NCI-H526 treated with DMSO at 0.1 percent for 48 hours (cell line): ENCODE measurements around the gene GPSM1.
A peak's percentile ranks its signal among the peaks of the same experiment; 100 is the strongest.

ENCODE experiments used
- DNase-seq: peaks from one replicate; lab custom pipeline; 2025; lab: John Stamatoyannopoulos, UW

The GPSM1 gene

GRCh38 chr9:136361754-136362449, 34.6 kb downstream of the GPSM1 start:
- no peak for DNase-seq

- no peak for DNase-seq
These were observed 35.1 kb downstream of the GPSM1 start for GRCh38 chr9:136362450-136362784.

- peak; percentile 69 for DNase-seq
These were observed 36.0 kb downstream of the GPSM1 start, which contains the start of gene DNLZ for GRCh38 chr9:136363106-136363948. Gene DNLZ, minus strand, starts transcription at chr9:136363744. Its CDS starts 30 bp downstream, at chr9:136363714.

- no peak for DNase-seq
These were observed 36.8 kb downstream of the GPSM1 start for GRCh38 chr9:136363949-136364748.

GRCh38 chr9:136364942-136365774, 37.8 kb downstream of the GPSM1 start:
- no peak for DNase-seq

- DNase-seq: no peak
These were observed 38.5 kb downstream of the GPSM1 start for GRCh38 chr9:136365775-136366222.

GRCh38 chr9:136366826-136367225, 39.5 kb downstream of the GPSM1 start:
- no peak for DNase-seq

- DNase-seq: no peak
These were observed 40.2 kb downstream of the GPSM1 start for GRCh38 chr9:136367296-136368145.

GRCh38 chr9:136368190-136368589, 40.9 kb downstream of the GPSM1 start:
- no peak for DNase-seq

GRCh38 chr9:136370037-136370436, 42.7 kb downstream of the GPSM1 start:
- DNase-seq: no peak

- DNase-seq: no peak
These were observed 43.6 kb downstream of the GPSM1 start for GRCh38 chr9:136370687-136371532.

- no peak for DNase-seq
These were observed 44.2 kb downstream of the GPSM1 start for GRCh38 chr9:136371533-136371880.

- DNase-seq: no peak
These were observed 44.7 kb downstream of the GPSM1 start for GRCh38 chr9:136372006-136372405.

GRCh38 chr9:136372561-136373299, 45.4 kb downstream of the GPSM1 start:
- no peak for DNase-seq

GRCh38 chr9:136373300-136374182, 46.2 kb downstream of the GPSM1 start, which contains the start of gene CARD9:
Gene CARD9, minus strand, starts transcription at chr9:136373669. Its CDS starts 1,591 bp downstream, at chr9:136372078.
- no peak for DNase-seq

- no peak for DNase-seq
These were observed 46.8 kb downstream of the GPSM1 start for GRCh38 chr9:136374183-136374575.

GRCh38 chr9:136375096-136375495, 47.8 kb downstream of the GPSM1 start:
- DNase-seq: no peak

- DNase-seq: no peak
These were observed 49.1 kb downstream of the GPSM1 start for GRCh38 chr9:136376457-136376856.
